GM12891 (cell line): ENCODE data around the gene CNGB1. TPM values are rescaled to one million over a fixed set of nuclear protein-coding genes. Genes with fewer than 3 reads are reported as not detected.

Experiments used
- DNase-seq: peaks from one replicate; pipeline ENCODE4 v3.0.0; 2011; ENCODE audit warnings: low spot score; ENCODE audit not compliant: insufficient read length
- FAIRE-seq: peaks from 2 replicates; lab custom pipeline; 2011; peaks lifted over from hg19 to GRCh38; lab: Jason Lieb, UNC
- PAX5 ChIP-seq: IDR thresholded peaks from 2 replicates; pipeline ENCODE4 v1.6.1; 2011; ENCODE audit warnings: low read length, moderate library complexity, mild to moderate bottlenecking; ENCODE audit not compliant: insufficient read depth, severe bottlenecking
- POLR2A ChIP-seq: IDR thresholded peaks from 2 replicates; pipeline ENCODE4 v1.6.1; 2011; ENCODE audit warnings: low read depth, low read length, control low read depth
- POLR2AphosphoS5 ChIP-seq: IDR thresholded peaks from 2 replicates; pipeline ENCODE4 v1.6.1; 2011; ENCODE audit warnings: low read depth, low read length, control low read depth
- POU2F2 ChIP-seq: IDR thresholded peaks from 2 replicates; pipeline ENCODE4 v1.6.1; 2011; ENCODE audit warnings: low read depth, mild to moderate bottlenecking, control low read depth, low read length, moderate library complexity
- SPI1 ChIP-seq: IDR thresholded peaks from 2 replicates; pipeline ENCODE4 v1.6.1; 2011; ENCODE audit warnings: low read depth, low read length, control low read depth
- TAF1 ChIP-seq: IDR thresholded peaks from 2 replicates; pipeline ENCODE4 v1.6.1; 2011; ENCODE audit warnings: low read depth, low read length, control low read depth
- polyA plus RNA-seq: library from polyadenylated mRNA; unstranded; fragments of >200 nt; gene quantifications from one replicate; pipeline ENCODE4 v1.2.1, GENCODE V29; 2012; ENCODE audit warnings: low read depth, missing spikeins, inconsistent platforms; ENCODE audit not compliant: missing spikeins

Gene CNGB1
- not detected for polyA plus RNA-seq

GRCh38 chr16:57970970-57971369 is at the start of gene CNGB1:
CNGB1 (minus strand) TSS chr16:57971128; CDS start chr16:57967286, 3,842 bp downstream.
- FAIRE-seq = no peak
- no peak for TF ChIP-seq TAF1
- no peak for TF ChIP-seq POLR2A
- TF ChIP-seq PAX5 = no peak
- TF ChIP-seq SPI1 = no peak
- TF ChIP-seq POU2F2 = no peak
- no peak for TF ChIP-seq POLR2AphosphoS5
- no peak for DNase-seq

DNA sequence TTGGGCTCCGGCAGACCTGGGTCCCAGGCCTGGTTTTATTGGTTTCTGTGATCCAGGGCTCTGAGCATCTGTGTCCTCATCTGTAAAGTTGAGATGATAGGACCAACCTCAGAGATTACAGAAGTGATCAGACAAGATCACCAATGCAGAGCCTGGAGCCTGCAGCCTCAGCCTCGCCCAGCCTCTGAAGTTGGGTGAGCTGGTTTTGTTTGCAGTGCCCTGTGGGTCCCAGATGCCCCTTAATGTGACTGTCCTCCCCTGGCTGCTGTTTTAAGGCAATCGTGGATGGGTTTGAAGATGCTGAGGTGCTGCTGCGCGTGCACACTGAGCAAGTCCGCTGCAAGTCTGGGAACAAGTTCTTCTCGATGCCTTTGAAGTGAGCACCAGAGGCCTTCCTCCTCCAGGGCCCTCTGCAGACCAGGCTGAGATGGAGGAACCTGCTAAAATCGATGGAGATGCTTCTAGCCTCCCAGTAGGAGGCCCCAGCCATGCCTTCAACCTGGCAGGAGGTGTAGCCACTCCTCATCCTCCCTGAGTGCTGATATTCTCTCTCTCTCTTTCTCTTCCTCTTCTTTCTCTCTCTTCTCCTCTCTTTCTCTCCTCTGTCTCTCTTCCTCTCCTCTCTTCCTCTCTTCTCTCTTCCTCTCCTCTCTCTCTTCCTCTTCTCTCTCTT is 49.1 kb upstream of the CNGB1 start:
- TF ChIP-seq POLR2AphosphoS5 (no peak), SPI1 (no peak), PAX5 (no peak), POU2F2 (no peak), POLR2A (no peak), TAF1 (no peak)
- FAIRE-seq = no peak
- DNase-seq = no peak

DNA sequence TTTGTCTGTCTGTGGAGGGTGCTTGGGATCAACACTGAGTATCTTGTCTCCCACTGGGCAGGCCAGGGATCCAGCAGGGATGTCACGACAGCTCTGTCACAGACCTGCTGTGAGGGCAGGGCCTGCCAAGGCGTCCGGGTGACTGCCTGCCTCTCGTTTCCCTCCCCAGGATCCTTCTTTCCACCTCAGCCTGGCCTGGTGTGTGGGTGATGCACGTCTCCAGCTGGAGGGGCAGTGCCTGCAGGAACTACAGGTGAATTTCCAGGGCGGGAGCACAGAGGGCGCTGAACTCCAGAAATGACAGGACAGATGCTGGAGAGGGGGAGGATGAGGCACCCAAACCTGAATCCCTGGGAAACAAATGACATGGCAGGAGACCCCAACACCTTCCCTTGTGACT is 47.9 kb upstream of the CNGB1 start:
- TF ChIP-seq SPI1 (no peak), POU2F2 (no peak), TAF1 (no peak), POLR2A (no peak), PAX5 (no peak), POLR2AphosphoS5 (no peak)
- DNase-seq (no peak), FAIRE-seq (no peak)

DNA sequence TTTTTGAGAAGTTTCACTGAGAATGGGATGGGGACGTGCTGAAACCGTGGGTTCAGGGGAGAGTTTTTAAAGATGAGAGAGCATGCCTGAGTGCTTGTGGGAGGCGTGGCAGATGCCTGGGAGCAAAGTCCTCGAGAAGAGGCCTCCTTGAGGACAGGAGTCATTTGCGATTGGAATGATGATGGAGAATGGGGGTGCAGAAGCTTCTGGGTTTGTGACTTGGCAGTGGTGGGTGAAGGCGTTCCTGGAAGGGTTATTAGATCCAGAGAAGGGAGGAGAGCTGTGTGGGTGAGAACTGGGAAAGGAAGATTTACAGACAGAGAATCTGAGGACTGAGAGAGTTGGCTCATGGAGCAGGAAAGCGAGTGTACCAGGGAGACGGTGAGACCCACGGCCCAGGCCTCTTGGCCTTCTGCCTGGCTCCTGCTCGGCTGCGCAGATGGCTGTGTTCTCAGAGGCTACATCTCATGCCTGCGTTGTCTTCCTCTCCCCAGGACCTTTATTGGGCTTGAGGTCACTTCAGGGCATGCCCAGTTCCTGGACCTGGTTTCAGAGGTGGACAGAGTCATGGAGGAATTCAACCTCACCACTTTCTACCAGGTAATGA is 46.0 kb upstream of the CNGB1 start:
- DNase-seq (no peak), FAIRE-seq (no peak)
- TF ChIP-seq PAX5 = no peak
- TF ChIP-seq SPI1 = no peak
- TF ChIP-seq POLR2AphosphoS5 = no peak
- no peak for TF ChIP-seq POLR2A
- no peak for TF ChIP-seq TAF1
- no peak for TF ChIP-seq POU2F2

GRCh38 chr16:58013201-58013956 is 42.5 kb upstream of the CNGB1 start:
- DNase-seq = no peak
- no peak for FAIRE-seq

GRCh38 chr16:58012481-58012880 is 41.6 kb upstream of the CNGB1 start:
- no peak for DNase-seq
- FAIRE-seq = no peak
- no peak for TF ChIP-seq POLR2A
- no peak for TF ChIP-seq PAX5
- TF ChIP-seq TAF1 = no peak
- TF ChIP-seq POLR2AphosphoS5 = no peak
- TF ChIP-seq SPI1 = no peak

More at GRCh38 chr16:58013201-58013956, 42.5 kb upstream of the CNGB1 start:
- TF ChIP-seq PAX5 (no peak), POU2F2 (no peak), SPI1 (no peak), POLR2A (no peak), POLR2AphosphoS5 (no peak), TAF1 (no peak)

DNA sequence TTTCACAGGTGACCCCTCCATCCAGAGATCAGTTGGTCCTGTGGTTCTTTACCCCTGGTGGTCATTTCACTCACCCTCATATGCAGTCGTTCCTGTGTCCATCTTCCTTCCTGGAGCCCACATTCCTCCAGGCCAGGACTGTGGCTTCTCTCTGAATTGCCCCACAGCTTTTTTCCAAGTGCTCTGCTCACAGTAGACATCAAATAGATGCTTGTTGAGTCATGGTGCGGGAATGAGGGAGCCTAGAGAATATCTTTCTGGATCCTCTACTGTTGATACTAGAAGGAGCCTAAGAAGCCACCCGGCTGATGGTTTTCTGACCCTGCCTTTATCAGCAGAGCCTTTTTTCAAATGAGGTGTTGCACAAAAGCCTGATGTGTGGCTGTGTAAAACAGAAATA is 40.7 kb upstream of the CNGB1 start:
- FAIRE-seq = no peak
- TF ChIP-seq POU2F2 (no peak), POLR2AphosphoS5 (no peak), TAF1 (no peak), POLR2A (no peak), SPI1 (no peak), PAX5 (no peak)
- DNase-seq = no peak

DNA sequence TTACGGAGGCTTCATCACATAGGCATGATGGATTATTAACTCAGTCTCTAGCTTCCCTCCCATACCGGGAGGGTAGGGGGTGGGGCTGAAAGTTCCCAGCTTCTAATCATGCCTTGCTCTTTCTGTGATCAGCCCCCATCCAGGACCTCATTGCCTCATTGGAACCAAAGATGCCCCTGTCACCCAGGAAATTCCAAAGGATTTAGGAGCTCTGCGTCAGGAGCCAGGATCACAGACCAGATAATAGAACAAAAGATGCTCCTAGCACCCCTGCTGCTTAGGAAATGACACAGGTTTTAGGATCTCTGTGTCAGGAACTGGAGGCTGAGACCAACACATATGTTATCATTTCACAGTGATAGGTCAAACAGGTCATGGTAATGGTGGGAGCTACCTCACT is 40.0 kb upstream of the CNGB1 start:
- DNase-seq = no peak
- no peak for TF ChIP-seq PAX5
- TF ChIP-seq SPI1 = no peak
- TF ChIP-seq TAF1 = no peak
- TF ChIP-seq POLR2AphosphoS5 = no peak
- no peak for TF ChIP-seq POU2F2
- no peak for TF ChIP-seq POLR2A
- no peak for FAIRE-seq
